NK-92 (cell line): ENCODE measurements around the gene ATP4B.
"Not testable (repeated sequence)": the region's sequence is repeated elsewhere in the genome, so short reads cannot be mapped to it uniquely, and the experiment has no call there.

Experiments used
- DNase-seq: peaks from one replicate; lab custom pipeline; 2025; ENCODE audit not compliant: unreplicated experiment; lab: John Stamatoyannopoulos, UW

Gene ATP4B

DNA sequence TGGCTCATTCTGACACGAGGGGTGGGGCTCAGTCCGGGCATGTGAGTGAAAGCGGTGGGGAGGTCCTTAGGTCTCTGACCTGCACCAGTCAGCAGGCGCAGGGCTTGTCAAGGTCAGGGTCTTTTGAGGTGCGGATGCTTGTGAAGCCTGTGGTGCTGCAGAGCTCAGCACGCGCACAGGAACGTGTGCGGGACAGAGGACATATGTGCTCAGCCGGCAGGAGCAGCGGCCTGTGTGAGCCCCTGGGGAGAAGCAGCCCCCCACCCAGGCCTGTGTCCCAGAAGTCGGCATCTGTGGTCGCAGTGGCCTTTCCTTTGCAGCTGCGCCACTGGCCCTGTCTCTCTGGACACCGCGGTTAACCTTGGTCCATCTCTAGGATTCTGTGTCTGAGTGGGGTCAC lies 30.9 kb downstream of the ATP4B start:
- DNase-seq = no peak

DNA sequence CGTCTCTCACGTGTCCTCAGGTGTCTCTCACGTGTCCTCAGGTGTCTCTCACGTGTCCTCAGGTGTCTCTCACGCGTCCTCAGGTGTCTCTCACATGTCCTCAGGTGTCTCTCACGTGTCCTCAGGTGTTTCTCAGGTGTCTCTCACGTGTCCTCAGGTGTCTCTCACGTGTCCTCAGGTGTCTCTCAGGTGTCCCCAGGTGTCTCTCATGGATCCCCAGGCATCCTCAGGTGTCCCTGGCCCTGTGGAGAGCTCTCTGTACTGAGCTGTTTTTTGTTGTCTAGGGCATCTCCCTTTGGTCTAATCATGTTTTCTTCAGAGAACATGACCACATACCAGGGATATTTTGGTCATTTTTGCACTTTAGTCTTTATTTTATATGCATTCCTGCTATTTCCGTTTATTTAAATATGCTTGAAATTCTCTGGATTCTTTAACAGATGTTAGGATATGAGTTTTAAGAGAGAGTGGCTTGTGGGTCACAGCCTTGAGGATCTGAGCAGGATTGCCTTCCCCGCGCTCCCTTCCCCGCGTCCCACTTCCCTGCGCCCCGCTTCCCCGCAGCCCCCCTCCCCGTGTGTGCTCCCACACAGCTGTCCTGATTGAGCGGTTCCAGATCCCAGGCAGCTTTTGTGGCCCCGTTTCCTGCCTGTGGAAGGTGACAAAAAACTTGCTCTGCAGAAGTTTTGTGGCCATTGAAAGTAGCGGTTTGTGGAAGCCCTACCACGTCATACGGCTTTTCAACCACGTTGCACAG lies 31.9 kb downstream of the ATP4B start:
- no peak for DNase-seq

DNA sequence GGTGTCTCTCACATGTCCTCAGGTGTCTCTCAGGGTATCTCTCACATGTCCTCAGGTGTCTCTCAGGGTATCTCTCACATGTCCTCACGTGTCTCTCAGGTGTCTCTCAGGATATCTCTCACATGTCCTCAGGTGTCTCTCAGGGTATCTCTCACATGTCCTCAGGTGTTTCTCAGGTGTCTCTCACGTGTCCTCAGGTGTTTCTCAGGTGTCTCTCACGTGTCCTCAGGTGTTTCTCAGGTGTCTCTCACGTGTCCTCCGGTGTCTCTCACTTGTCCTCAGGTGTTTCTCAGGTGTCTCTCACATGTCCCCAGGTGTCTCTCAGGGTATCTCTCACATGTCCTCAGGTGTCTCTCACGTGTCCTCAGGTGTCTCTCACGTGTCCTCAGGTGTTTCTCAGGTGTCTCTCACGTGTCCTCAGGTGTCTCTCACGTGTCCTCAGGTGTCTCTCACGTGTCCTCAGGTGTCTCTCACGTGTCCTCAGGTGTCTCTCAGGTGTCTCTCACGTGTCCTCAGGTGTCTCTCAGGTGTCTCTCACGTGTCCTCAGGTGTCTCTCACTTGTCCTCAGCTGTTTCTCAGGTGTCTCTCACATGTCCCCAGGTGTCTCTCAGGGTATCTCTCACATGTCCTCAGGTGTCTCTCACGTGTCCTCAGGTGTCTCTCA lies 33.2 kb downstream of the ATP4B start:
- DNase-seq = not testable (repeated sequence)

DNA sequence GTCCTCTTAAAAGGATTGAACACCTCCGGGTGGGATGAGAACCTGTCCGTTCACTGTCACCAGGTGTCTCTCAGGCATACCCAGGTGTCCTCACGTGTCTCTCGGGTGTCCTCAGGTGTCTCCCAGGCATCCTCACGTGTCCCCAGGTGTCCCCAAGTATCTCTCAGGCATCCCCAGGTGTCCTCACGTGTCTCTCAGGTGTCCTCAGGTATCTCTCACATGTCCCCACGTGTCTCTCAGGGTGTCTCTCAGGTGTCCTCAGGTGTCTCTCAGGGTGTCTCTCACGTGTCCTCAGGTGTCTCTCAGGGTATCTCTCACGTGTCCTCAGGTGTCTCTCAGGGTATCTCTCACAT lies 33.8 kb downstream of the ATP4B start:
- no peak for DNase-seq

DNA sequence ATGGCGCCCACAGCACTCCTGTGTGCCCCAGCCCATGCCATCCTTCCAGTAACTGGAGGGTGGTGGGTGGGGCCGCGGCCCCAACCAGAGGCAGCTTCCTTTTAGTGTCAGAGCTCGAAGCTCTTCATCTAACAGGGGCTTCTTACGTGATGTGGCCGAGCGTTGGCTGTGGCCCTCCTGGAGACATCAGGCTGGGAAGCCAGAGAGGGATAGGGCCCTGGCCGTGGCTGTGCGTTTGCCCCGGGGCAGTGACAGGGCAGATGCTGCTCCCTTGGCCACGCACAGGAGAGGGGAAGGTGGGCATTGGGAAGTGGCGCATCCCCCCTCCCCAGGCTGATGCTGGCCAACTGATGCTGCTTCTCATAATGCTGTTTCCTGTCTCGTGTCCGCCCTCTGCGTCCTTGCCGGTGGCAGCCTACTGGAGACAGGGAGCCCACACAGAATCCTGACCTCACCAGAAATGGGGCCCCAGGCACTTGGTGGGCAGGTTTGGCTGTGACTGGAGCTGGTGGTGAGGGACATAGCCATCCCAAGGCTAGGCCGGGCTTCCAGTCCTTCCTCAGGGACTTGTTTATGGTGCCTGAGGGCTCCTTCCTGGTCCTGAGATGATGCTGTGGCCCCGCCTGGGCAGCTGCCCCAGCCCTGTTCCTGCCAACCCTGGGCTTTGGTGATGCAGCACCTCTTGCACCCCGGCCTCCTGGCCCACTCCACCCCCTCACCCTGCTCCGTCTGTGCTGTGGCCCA lies 34.3 kb downstream of the ATP4B start:
- no peak for DNase-seq

DNA sequence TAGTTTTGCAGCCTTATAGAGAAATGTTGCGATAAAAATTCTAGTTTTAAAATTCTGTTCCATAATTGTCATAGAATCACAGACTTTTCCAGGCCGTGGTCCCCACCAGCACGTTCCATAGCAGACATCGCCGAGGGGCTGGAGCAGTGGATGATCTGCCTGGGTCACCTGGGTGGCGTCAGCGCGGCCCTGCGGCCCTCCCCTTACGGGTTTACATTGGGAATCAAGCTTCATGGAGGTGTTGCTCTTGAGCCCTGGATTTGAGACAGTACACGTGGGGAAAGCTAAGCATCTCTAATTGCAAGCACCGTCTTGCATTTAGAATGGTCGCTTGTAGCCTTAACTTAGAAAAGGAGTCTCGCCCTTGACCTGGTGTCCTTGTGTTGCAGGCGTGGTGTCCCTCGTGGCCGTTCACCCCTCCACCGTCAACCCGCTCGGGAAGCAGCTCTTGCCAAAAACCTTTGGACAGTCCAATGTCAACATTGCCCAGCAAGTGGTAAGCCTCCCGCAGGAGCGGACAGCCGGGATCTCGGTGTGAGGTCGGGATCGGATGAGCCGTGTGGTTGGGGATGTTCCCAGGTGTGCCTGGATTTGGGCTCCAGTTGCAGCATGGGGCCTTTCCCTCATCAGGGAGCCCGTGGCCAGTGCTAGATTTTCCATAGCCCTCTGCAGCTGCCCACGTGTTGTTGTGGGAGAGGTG lies 35.1 kb downstream of the ATP4B start:
- DNase-seq = no peak

DNA sequence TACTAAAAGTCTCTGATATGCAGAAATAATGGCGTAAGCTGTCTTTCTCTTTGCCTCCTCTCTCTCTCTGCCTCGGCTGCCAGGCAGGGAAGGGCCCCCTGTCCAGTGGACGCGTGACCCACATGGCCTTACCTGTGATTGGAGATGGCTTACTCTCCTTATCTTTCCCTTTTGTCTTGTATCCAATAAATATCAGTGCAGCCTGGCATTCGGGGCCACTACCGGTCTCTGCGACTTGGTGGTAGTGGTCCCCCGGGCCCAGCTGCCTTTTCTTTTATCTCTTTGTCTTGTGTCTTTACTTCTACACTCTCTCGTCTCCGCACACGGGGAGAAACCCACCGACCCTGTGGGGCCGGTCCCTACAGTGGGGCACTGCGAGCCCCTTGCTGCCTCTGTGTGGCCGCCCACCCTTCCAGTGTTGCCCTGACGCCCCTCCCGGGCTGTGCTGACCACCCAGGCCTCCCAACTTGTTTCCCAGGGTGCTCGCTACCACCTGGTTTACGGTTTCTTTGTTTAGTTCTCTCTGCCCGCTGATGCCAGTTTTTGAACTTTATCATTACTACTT lies 35.9 kb downstream of the ATP4B start:
- not testable (repeated sequence) for DNase-seq

DNA sequence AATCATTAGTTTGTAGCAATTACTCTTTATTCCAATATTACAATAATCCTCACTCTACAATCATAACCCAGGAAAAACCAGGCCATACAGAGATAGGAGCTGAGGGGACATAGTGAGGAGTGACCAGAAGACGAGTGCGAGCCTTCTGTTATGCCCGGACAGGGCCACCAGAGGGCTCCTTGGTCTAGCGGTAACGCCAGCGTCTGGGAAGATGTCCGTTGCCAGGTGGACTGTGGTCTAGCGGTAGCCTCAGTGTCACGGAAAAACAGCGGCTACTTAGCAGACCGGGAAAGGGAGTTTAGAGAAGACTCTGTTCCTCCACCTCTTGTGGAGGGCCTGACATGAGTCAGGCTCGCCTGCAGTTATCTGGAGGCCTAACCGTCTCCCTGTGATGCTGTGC lies 36.5 kb downstream of the ATP4B start:
- DNase-seq = not testable (repeated sequence)

DNA sequence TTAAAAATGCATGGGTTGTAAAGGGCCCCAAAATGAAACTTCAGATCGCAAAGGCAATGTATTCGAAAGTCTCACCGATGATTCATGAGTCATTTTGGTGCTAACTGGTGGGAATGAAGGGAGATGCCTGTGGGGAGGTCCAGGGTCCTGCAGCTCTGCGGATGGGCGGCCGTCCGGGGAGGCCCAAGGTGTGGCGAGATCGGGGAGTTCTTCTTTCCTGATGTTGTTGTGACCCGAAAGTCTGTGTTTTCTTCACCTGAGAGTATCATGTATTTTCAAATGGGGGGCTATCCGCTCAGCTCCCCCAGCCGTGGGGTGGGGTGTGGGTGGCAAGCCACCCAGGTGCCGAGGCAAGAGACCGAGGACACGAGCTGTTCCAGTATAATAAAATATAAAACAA lies 37.0 kb downstream of the ATP4B start:
- DNase-seq = no peak

DNA sequence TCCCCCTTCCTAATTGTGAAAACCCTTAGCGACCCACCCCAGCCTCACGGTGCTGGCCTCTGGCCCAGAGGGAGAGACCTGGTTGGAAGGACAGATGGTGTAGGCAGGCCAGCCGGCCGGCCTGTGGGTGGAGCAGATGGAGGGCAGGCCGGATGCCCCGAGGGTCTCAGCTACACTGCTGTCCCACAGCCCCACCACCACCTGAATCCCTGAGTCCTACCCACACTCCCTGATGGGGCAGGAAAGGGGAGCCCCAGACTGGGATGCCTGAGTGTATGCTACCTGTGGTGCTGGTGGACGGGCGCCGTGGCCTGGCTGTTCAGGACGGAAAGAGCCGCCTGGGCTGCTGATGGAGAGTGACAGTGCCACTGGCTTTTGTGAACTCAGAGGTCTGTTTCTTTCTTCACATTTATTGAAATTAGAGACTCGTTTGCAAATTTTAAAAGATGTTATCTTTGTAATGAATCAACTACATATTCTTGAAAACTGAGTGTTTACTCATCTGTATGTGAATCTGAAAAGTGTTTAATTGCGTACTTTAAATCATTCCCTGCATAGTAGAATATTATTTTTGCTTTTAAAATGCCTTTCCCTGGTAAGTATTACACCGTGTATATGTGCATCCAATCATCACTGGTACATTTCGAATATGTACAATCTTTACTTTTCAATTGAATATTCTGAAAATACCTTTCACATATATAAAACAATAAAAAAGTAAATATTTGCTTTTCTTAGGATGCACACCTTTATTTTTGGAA lies 37.8 kb downstream of the ATP4B start:
- no peak for DNase-seq

DNA sequence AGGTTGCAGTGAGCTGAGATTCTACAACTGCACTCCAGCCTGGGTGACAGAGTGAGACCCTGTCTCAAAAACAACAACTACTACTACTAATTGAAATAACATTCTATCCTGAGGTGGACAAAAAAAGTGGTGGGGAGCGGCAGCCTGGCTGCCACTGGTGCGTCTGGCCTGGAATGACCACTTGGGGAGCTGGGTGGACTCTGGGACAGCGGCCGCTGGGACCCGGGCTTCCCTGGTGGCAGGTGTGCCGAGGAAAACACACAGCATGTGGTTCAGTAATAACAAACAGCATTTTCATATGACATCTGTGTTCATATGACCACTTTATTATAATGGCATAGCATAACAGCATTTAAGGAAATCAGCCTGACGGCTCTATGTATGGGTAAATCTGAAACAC lies 39.5 kb downstream of the ATP4B start:
- no peak for DNase-seq

DNA sequence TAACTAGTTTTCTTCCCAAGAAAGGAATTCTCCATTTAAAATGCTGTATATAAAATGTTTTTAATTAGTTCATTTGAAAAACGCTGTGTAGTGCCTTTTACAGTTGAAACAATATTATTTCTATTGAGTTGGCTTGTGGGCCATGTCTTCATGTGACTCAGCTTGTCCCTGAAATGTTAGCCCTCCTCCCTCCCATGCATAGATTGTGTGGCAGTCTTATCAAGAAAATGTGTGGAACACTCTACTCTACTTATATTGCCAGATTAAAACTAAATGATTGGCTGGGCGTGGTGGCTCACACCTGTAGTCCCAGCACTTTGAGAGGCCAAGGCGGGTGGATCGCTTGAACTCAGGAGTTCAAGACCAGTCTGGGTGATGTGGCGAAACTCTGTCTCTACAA lies 40.0 kb downstream of the ATP4B start:
- no peak for DNase-seq

DNA sequence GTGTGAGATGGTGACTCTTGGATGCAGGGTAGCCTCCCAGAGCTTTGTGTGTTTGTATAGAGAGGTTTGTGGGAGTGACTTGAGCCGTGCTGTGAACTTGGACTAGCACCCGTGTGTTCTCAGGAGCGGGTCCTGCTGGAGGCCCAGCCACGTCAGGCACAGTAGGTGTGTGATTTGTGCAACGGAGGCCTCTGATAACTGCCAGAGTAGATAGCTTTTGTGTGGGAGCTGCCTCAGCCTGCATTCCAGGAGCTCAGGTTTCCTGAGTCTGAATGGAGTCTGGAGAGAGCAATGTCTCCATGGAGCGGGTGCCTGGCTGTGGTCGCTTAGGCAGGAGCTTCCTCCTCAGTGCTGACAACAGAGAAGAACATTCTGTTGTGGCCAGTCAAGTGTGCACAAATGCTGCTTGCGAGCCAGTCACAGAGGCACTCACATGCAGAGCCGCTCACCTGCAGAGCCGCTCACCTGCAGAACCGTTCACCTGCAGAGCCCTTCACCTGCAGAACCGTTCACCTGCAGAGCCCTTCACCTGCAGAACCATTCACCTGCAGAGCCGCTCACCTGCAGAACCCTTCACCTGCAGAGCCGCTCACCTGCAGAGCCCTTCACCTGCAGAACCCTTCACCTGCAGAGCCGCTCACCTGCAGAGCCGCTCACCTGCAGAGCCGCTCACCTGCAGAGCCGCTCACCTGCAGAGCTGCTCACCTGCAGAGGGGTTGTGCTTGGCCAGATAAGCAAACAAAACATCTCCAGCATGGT lies 40.8 kb downstream of the ATP4B start:
- DNase-seq = no peak

DNA sequence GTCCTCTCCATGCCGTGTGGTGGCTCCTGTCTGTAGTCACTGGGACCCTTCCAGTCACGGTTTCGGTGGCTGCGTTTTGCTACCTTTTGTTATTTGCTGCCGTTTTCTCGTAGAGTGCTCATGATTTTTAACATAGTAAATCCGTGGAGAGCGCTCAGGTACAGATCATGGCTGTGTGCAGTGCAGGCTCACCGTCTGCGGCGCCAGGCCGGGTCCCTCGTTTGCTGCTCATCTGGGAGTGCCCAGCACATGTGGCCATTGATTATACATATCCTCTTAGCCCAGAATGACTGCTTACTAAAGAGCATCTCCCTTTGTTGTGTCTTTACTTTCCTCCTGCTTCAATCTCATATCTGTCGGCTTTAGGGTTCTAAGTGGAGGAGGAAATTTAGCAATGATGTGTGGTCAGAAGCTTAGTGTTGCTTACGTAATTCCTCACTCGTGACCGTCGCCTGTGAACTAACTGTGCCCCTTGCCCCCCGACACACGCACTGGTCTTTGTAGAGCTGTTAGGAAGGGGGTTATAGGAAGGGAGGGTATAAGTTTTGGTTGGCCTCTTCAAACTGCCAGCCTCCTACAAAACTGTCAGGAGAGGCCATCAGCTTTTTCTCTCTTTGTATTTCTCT lies 41.6 kb downstream of the ATP4B start:
- DNase-seq = no peak

DNA sequence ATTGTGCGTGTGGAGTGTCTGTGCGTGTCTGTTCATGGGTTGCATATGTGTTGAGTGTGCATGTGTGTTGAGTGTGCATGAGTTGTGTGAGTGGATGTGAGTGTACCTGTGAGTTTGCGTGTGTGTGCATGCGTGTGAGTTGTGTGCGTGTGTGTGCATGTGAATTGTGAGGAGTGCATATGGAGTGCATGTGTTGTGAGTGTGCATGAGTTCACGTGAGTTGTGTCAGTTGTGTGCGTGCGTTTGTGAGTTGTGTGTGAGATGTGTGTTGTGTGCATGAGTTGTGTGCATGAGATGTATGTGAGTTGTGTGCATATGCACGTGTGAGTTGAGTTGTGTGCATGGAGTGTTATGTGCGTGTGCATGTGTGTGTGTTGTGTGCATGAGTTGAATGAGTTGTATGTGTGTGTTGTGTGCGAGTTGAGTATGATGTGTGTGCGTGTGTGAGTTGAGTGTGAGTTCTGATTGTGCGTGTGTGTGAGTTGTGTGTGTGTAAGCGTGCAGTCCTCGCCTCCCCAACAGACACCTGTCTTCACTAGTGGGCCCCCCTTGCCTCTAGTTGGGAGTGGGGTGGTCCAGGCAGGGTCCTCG lies 44.1 kb downstream of the ATP4B start:
- DNase-seq = no peak

DNA sequence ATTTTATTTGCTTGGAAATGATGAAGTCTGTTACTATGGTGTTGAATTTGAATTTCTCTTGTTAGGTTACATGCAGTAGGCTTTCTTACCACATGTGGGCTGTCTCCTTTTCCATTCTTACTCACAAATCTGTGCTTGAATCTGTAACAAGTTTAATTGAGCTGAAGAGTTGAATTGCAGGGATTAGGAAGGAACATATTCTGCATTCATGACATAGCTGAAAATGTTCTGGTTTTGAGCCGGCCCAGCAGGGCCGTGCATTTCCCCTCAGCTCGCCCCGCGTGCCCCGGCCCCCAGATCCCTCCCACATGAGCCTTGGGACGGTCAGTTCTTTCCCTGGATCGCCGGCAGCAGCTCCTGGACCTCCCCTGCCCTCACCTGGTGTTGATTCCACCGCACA lies 45.4 kb downstream of the ATP4B start:
- DNase-seq = no peak

DNA sequence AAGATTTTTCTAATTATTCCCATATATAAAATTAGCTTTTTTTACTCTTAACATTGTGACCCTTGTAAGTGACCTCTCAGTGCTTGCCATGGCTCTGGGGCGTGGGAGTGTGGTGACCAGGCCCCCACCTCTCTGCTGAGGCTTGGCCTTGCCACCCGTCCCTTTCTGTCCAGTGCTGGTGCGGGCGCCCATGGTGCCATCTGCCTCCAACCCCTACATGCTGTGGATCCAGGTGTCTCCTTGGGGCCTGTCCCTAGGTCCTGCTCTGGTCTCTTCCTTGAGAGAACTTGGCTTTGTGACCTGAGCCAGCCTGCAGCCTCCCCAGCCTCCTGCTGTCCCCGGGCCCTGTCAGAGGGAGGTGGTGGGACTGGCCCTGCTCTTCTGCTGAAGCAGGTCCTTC lies 46.0 kb downstream of the ATP4B start:
- no peak for DNase-seq

DNA sequence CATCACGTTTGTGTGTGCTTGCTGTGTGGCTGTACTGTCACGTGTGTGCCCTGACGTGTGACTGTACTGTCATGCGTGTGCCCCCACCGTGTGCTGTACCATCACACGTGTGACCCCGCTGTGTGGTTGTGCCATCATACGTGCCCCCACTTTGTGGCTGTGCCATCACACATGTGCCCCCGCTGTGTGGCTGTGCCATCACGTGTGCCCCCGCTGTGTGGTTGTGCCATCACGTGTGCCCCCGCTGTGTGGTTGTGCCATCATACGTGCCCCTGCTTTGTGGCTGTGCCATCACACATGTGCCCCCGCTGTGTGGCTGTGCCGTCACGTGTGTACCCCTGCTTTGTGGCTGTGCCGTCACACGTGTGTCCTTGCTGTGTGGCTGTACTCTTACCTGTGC lies 47.7 kb downstream of the ATP4B start:
- DNase-seq = no peak

DNA sequence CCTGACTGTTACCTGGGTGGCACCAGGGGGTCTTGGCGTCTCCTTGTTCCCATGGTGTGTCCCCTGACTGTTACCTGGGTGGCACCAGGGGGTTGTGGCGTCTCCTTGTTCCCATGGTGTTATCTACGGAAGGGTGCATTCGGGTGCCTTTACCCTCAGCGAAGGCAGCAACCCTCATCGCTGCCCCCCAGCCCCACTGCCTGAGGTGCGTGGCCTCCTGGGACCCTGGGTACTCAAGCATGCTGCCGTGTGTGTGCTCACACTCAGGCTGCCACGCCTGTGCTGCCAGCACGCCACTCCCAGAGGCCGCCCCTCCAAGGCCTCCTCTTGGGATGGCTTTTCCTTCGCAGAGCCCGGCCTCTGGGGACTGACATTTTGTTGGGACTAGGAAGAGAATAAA lies 48.4 kb downstream of the ATP4B start:
- DNase-seq = no peak
